ENCODE results near the gene COL5A3.
A peak's percentile ranks its signal among the peaks of the same experiment; 100 is the strongest.
"Not testable (repeated sequence)": the region's sequence is repeated elsewhere in the genome, so short reads cannot be mapped to it uniquely, and the experiment has no call there.

The COL5A3 gene

DNA sequence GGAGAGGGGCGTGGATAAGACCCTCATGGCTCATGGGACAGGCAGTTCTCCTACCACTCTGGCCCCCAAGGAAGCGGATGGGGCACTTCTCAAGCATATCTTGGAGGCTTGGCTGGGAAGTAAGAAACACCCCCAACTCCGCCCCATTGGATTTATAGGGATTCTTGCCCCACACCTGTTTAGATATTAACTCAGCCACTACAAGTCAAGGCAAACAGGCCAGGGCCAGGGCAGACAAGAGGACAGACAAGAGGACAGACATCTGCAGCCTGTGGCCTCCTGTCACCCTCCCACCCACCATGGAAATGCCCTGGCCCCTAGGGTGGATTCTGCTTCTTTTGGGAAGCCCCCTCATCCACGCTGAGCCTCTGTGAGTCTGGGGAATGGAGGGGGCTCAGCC is 27.1 kb upstream of the COL5A3 start:
- FAIRE-seq: no peak
- DNase-seq (ENCODE audit: insufficient read length, low spot score): no peak
- TF ChIP-seq CTCF (IDR thresholded peaks at IDR 0.05; ENCODE audit: insufficient read depth, missing control alignments): no peak

- no peak for DNase-seq (ENCODE audit: insufficient read length, low spot score)
- TF ChIP-seq CTCF (IDR thresholded peaks at IDR 0.05; ENCODE audit: insufficient read depth, missing control alignments): no peak
- FAIRE-seq: no peak
Measured at GRCh38 chr19:10036601-10037071, 26.3 kb upstream of the COL5A3 start.

GRCh38 chr19:10033614-10034013 is 23.3 kb upstream of the COL5A3 start:
- TF ChIP-seq CTCF (IDR thresholded peaks at IDR 0.05; ENCODE audit: insufficient read depth, missing control alignments): no peak
- DNase-seq (ENCODE audit: insufficient read length, low spot score) (no peak), FAIRE-seq (no peak)

DNA sequence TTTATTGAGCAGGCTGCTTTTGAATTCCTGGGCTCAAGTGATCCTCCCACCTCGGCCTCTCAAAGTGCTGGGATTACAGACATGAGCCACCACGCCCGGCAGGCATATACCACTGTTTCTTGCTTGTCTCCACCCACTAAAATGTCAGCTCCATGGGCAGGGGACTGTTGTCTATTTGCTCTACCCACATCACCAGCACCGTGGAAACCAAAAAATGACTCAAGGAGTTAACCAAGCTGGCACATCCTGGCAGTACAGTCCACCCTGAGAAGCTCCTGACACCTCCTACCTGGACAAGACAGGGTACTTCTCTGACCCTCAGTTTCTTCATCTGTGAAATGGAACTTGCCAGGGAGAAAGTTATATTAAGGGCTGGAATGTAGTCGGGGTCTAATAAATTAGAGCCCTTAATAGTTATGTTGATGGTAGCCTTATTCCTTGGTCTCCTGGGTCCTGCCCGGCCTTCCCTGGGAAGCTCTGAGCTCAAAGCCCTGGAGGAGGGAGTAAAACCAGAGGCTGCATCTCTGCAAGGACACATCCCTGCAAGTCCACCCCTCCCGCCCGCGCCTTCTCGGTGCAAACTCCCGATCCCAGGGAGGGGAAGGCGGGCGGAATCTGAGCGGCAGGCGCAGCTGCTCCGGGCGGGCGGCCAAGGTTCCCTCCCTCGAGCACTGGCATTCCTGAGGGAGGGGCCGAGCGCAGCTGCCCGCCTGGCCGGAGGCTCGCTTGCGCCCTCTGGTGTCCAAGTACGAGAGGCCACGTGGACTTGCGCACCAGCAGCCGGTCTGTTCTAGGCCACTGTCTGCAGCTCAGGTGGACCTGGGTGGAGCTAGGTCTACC is 17.1 kb upstream of the COL5A3 start:
- FAIRE-seq (no peak), DNase-seq (ENCODE audit: insufficient read length, low spot score) (peak; percentile 90)
- peak; percentile 84 for TF ChIP-seq CTCF (IDR thresholded peaks at IDR 0.05; ENCODE audit: insufficient read depth, missing control alignments)

- FAIRE-seq (no peak), DNase-seq (ENCODE audit: insufficient read length, low spot score) (no peak)
- no peak for TF ChIP-seq CTCF (IDR thresholded peaks at IDR 0.05; ENCODE audit: insufficient read depth, missing control alignments)
Measured at GRCh38 chr19:10026744-10027143, 16.4 kb upstream of the COL5A3 start.

- DNase-seq (ENCODE audit: insufficient read length, low spot score); FAIRE-seq: not testable (repeated sequence)
Measured at GRCh38 chr19:10023096-10023495, 12.8 kb upstream of the COL5A3 start.

DNA sequence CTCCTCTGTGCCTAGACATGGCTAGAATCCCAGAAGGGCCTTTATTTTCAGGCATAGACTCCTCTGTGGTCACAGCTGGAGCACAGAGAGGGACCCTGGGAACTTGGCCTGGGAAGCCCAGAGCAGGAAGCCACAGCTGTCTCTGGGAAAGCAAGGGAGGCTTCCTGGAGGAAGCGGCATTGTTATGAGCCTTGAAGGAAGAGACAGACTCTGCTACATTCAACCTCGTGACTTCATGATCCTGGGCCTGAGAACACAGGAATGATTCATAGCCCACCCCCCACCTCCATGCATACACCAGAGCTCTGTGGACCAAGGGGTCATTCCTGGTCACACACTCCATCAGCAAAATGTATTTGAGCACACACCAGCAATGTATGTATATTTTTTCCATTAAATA is 11.6 kb upstream of the COL5A3 start:
- FAIRE-seq (no peak), DNase-seq (ENCODE audit: insufficient read length, low spot score) (no peak)
- no peak for TF ChIP-seq CTCF (IDR thresholded peaks at IDR 0.05; ENCODE audit: insufficient read depth, missing control alignments)

Data from D721Med (cell line).